Measurements from ENCODE around the gene POC1A.

- TF ChIP-seq, protein P1, sequence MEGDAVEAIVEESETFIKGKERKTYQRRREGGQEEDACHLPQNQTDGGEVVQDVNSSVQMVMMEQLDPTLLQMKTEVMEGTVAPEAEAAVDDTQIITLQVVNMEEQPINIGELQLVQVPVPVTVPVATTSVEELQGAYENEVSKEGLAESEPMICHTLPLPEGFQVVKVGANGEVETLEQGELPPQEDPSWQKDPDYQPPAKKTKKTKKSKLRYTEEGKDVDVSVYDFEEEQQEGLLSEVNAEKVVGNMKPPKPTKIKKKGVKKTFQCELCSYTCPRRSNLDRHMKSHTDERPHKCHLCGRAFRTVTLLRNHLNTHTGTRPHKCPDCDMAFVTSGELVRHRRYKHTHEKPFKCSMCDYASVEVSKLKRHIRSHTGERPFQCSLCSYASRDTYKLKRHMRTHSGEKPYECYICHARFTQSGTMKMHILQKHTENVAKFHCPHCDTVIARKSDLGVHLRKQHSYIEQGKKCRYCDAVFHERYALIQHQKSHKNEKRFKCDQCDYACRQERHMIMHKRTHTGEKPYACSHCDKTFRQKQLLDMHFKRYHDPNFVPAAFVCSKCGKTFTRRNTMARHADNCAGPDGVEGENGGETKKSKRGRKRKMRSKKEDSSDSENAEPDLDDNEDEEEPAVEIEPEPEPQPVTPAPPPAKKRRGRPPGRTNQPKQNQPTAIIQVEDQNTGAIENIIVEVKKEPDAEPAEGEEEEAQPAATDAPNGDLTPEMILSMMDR (IDR thresholded peaks at IDR 0.05): no peak
- TF ChIP-seq POLR2A (IDR thresholded peaks at IDR 0.05): no peak
Observed at GRCh38 chr3:52026041-52026440, 128.2 kb downstream of the POC1A start.

Data from uterus (tissue), 2 donors.